ENCODE data around the gene RCAN1. TPM values are rescaled to one million over a fixed set of nuclear protein-coding genes. Genes with fewer than 3 reads are reported as not detected.

Gene RCAN1
- total and polyA plus RNA-seq, 2 of the 8 experiments (the other 6 are each of a cell fraction or from before 2014, with no cell fraction given): 1.7 to 6.4 TPM

DNA sequence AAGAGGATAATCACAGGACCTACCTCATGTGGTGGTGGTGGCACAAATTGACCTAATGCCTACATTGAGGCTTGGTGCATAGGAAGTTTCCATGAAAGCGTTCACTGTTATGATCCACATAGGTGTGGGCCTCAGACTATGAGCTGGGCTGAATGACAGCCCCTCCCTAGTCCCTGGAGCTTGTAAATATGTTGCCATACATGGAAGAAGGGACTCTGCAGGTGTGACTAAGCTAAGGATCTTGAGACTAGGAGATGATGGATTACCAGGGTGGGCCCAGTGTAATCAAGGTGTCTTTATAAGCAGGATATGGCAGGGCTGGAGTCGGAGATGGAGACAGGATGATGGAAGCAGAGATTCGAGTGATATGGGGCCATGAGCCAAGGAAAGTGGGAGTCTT, 71.9 kb downstream of the RCAN1 start:
- no peak overlapping the region for H2AFZ ChIP-seq (ENCODE audit: low read length)
- no peak overlapping the region for H2BK5ac ChIP-seq (ENCODE audit: low read depth, low read length)
- POLR2A ChIA-PET (ENCODE audit: partially characterized antibody): interaction anchor here (1.5 kb wide), 1 partner anchor 17 kb away, joined by 6 read pairs; no protein-coding TSS in a partner anchor
- H3K9me3 ChIP-seq (ENCODE audit: insufficient read depth in 2 of 2, low read depth in 1 of 2, low read length in 1 of 2): 0 out of 4 replicates have a peak, but pooled peaks cover 0 to 2% of the 10 kb centered on the region in 2 experiments
- DNase-seq (ENCODE audit: low read depth in 1 of 2, low spot score in 2 of 2) (no peak), FAIRE-seq (no peak)
- H4K91ac ChIP-seq (replicated peaks; ENCODE audit: insufficient read length, low read length): no peak overlapping the region
- no peak overlapping the region; a peak in 1 of 8 replicates for H3K4me3 ChIP-seq (ENCODE audit: extremely low read depth in 1 of 4, insufficient read depth in 2 of 4, low read depth in 3 of 4, low read length in 4 of 4)
- no peak overlapping the region for H3K4ac ChIP-seq (replicated peaks; ENCODE audit: insufficient read length, low read depth, low read length)
- no peak overlapping the region for H4K5ac ChIP-seq (ENCODE audit: insufficient read length, low read depth, low read length)
- WGBS, 2 experiments (ENCODE audit: extremely low coverage in 1 of 2, insufficient coverage in 1 of 2, insufficient read length in 1 of 2, insufficient replicate concordance in 2 of 2, low coverage in 1 of 2, low lambda C conversion rate in 2 of 2, missing lambda C conversion rate in 1 of 2): 92% methylated on average over 3 of the region's 3 CpGs; no CpG with 5 or more reads in 1 of the 2 experiments
- H3K23me2 ChIP-seq (ENCODE audit: low read depth, low read length): no peaks in the 10 kb centered on the region
- H3K9ac ChIP-seq (replicated peaks in 1 of 4; ENCODE audit: extremely low read depth in 1 of 4, low read depth in 3 of 4, low read length in 3 of 4): no peak overlapping the region
- H3K23ac ChIP-seq (ENCODE audit: insufficient read length): no peak overlapping the region
- no peaks in the 10 kb centered on the region for H3K79me2 ChIP-seq (ENCODE audit: control insufficient read depth in 1 of 2, insufficient read depth in 2 of 2, low read length in 2 of 2)
- peaks cover 0 to 5% (median 2%) of the 10 kb centered on the region in 4 experiments; a peak in 4 of 7 replicates for H3K4me1 ChIP-seq (replicated peaks in 1 of 4; ENCODE audit: control insufficient read depth in 3 of 4, insufficient read depth in 4 of 4, low read length in 3 of 4)
- H3K27ac ChIP-seq (ENCODE audit: low read depth, low read length): no peak overlapping the region
- no peak overlapping the region for H3K18ac ChIP-seq (ENCODE audit: extremely low read depth, low read length)
- no peak overlapping the region for H3K4me2 ChIP-seq (ENCODE audit: insufficient read depth in 1 of 2, low read depth in 2 of 2, low read length in 2 of 2)
- H2BK12ac ChIP-seq (ENCODE audit: low read depth, low read length): no peak overlapping the region
- H3K27me3 ChIP-seq (replicated peaks in 1 of 4; ENCODE audit: control insufficient read depth in 3 of 4, extremely low read depth in 1 of 4, insufficient read depth in 3 of 4, low read length in 3 of 4): no peaks in the 10 kb centered on the region; a peak in 1 of 7 replicates
- H2BK20ac ChIP-seq (ENCODE audit: low read length): no peak overlapping the region
- CTCF ChIA-PET (ENCODE audit: partially characterized antibody): interaction anchor here (1.3 to 3.7 kb wide), 14 partner anchors 9 to 89 kb away, joined by 3 to 24 read pairs (median 8); no protein-coding TSS in a partner anchor
- H4K20me1 ChIP-seq (replicated peaks in 1 of 2; ENCODE audit: control insufficient read depth in 1 of 2, insufficient read depth in 2 of 2, low read length in 2 of 2): no peaks in the 10 kb centered on the region
- no peak overlapping the region for H2BK120ac ChIP-seq (replicated peaks; ENCODE audit: low read depth, low read length)
- H4K8ac ChIP-seq (ENCODE audit: extremely low read depth, insufficient read depth, low read length): no peak overlapping the region
- H2BK15ac ChIP-seq (ENCODE audit: low read length): no peak overlapping the region
- H3K14ac ChIP-seq (ENCODE audit: insufficient read length): no peak overlapping the region
- no peak overlapping the region for H3K56ac ChIP-seq (replicated peaks; ENCODE audit: insufficient read length, low read depth, low read length)
- no peaks in the 10 kb centered on the region for H3K36me3 ChIP-seq (ENCODE audit: control insufficient read depth in 2 of 4, insufficient read depth in 4 of 4, low read length in 3 of 4)
- no peaks in the 10 kb centered on the region for H3K79me1 ChIP-seq (ENCODE audit: low read depth, low read length)
- H2AK5ac ChIP-seq (ENCODE audit: low read depth, low read length): no peak overlapping the region
- TF ChIP-seq TCF12 (IDR thresholded peaks at IDR 0.05; ENCODE audit: low read depth, low read length) (no peak), POU5F1 (IDR thresholded peaks at IDR 0.05; ENCODE audit: low read depth, low read length) (no peak), CTBP2 (IDR thresholded peaks at IDR 0.05; ENCODE audit: borderline replicate concordance, insufficient read depth, insufficient read length, low read length) (no peak), TBP (IDR thresholded peaks at IDR 0.05; ENCODE audit: low read depth, low read length) (no peak), GABPA (IDR thresholded peaks at IDR 0.05; ENCODE audit: borderline replicate concordance, insufficient read depth, low read length) (no peak), RBBP5 (IDR thresholded peaks at IDR 0.05; ENCODE audit: borderline replicate concordance, low read depth, low read length) (no peak), CHD2 (IDR thresholded peaks at IDR 0.05; ENCODE audit: low read length) (no peak), ZNF274 (IDR thresholded peaks at IDR 0.05; ENCODE audit: borderline replicate concordance, extremely low read depth, low read length) (no peak)
- TF ChIP-seq, protein P1, sequence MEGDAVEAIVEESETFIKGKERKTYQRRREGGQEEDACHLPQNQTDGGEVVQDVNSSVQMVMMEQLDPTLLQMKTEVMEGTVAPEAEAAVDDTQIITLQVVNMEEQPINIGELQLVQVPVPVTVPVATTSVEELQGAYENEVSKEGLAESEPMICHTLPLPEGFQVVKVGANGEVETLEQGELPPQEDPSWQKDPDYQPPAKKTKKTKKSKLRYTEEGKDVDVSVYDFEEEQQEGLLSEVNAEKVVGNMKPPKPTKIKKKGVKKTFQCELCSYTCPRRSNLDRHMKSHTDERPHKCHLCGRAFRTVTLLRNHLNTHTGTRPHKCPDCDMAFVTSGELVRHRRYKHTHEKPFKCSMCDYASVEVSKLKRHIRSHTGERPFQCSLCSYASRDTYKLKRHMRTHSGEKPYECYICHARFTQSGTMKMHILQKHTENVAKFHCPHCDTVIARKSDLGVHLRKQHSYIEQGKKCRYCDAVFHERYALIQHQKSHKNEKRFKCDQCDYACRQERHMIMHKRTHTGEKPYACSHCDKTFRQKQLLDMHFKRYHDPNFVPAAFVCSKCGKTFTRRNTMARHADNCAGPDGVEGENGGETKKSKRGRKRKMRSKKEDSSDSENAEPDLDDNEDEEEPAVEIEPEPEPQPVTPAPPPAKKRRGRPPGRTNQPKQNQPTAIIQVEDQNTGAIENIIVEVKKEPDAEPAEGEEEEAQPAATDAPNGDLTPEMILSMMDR (IDR thresholded peaks at IDR 0.05; ENCODE audit: control extremely low read depth in 1 of 3, insufficient read depth in 1 of 3, low read depth in 1 of 3, low read length in 3 of 3): no peak
- TF ChIP-seq, protein P2, sequence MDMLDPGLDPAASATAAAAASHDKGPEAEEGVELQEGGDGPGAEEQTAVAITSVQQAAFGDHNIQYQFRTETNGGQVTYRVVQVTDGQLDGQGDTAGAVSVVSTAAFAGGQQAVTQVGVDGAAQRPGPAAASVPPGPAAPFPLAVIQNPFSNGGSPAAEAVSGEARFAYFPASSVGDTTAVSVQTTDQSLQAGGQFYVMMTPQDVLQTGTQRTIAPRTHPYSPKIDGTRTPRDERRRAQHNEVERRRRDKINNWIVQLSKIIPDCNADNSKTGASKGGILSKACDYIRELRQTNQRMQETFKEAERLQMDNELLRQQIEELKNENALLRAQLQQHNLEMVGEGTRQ (IDR thresholded peaks at IDR 0.05; ENCODE audit: low read length): no peak
